GM21786 (cell line): ENCODE measurements around the gene WDR20.
"Not testable (repeated sequence)": the region's sequence is repeated elsewhere in the genome, so short reads cannot be mapped to it uniquely, and the experiment has no call there.

Source experiments
- ATAC-seq: cut with Tn5 transposase; IDR thresholded peaks from one replicate; pipeline ENCODE4 v1.9.1; 2021; ENCODE audit not compliant: unreplicated experiment

WDR20 gene, protein sequence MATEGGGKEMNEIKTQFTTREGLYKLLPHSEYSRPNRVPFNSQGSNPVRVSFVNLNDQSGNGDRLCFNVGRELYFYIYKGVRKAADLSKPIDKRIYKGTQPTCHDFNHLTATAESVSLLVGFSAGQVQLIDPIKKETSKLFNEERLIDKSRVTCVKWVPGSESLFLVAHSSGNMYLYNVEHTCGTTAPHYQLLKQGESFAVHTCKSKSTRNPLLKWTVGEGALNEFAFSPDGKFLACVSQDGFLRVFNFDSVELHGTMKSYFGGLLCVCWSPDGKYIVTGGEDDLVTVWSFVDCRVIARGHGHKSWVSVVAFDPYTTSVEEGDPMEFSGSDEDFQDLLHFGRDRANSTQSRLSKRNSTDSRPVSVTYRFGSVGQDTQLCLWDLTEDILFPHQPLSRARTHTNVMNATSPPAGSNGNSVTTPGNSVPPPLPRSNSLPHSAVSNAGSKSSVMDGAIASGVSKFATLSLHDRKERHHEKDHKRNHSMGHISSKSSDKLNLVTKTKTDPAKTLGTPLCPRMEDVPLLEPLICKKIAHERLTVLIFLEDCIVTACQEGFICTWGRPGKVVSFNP

GRCh38 chr14:102139286-102140026 lies at the start of gene WDR20:
TSS of gene WDR20 (plus strand) at chr14:102139897. CDS start at chr14:102139924, 27 bp downstream.
- peak; percentile 87 for ATAC-seq

GRCh38 chr14:102090713-102091112 lies 49.0 kb upstream of the WDR20 start:
- no peak for ATAC-seq

- no peak for ATAC-seq
Observed at GRCh38 chr14:102092806-102093205, 46.9 kb upstream of the WDR20 start.

- no peak for ATAC-seq
Observed at GRCh38 chr14:102094101-102094500, 45.6 kb upstream of the WDR20 start.

DNA sequence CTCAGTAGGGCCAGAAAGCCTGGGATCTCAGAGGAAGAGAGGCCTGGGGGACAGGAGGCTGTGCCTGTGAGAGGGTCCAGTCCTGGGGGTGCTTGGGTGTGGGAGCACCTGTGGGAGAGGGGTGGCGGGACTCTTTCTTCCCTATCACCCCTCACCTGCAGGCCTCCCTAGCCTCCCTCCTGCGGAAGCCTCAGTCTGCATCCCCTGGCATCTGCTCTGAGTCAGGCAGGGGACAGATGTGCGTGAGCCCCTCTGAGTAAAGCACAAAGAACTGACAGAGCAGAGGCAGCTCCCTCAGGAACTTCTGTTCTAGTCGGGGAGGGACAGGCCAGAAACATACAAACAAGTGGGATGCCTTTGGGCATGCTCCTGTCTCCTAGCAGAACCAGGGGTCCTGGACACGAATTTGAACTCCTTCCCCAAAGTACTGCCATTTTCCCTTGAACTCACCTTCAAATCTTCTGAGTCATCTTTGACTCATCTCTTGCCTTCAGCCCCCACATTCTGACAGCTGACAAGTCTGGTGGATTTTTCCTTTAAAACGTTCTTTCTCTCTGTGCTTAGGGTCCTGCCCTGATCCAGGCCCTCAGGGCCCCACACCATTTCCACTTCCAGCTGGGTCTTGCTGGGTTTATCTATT lies 44.3 kb upstream of the WDR20 start:
- ATAC-seq, result no peak

- no peak for ATAC-seq
Observed at GRCh38 chr14:102095871-102096568, 43.7 kb upstream of the WDR20 start.

DNA sequence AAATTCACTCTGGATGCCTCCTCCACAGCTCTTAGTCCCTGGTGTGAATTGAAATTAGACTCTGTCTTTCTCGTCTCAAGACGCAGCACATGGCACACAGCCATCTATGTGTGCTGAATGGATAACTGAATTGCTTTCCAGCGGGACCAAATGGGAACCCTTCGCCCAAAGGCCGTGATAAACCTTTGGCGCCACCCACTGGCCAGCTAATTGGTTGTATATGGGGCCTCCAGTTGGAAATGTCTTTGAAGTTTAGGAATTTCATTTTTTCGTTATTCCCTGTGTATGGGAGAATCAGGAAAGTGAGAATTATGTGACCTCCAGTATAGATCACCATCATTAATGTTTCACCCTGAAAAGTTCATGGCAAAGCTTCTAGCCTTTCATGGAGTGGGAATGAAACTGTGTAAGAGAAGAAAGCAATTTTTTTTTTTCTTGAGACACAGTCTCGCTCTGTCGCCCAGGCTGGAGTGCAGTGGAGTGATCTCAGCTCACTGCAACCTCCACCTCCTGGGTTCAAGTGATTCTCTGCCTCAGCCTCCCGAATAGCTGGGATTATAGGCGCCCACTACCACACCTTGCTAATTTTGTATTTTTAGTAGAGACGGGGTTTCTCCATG lies 43.0 kb upstream of the WDR20 start:
- ATAC-seq, result no peak

GRCh38 chr14:102097441-102098135 lies 42.1 kb upstream of the WDR20 start:
- no peak for ATAC-seq

DNA sequence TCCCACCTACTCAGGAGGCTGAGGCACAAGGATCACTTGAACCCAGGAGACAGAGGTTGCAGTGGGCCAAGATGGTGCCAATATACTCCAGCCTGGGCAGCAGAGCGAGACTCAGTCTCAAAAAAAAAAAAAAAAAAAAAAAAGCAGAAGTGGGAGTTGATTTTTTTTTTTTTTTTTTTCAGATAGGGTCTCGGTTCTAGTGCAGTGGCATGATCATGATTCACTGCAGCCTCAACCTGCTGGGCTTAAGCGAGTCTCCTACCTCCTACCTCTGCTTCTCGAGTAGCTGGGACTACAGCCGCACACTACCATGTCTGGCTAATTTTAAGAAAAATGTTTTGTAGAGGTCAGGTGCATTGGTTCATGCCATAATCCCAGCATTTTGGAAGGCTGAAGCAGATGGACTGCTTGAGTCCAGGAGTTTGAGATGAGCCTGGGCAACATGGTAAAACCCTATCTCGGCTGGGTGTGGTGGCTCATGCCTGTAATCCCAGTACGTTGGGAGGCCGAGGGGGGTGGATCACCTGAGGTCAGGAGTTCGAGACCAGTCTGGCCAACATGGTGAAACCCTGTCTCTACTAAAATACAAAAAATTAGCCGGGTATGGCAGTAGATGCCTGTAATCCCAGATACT lies 36.5 kb upstream of the WDR20 start:
- ATAC-seq, result peak; percentile 56

GRCh38 chr14:102105369-102105768 lies 34.3 kb upstream of the WDR20 start:
- no peak for ATAC-seq

DNA sequence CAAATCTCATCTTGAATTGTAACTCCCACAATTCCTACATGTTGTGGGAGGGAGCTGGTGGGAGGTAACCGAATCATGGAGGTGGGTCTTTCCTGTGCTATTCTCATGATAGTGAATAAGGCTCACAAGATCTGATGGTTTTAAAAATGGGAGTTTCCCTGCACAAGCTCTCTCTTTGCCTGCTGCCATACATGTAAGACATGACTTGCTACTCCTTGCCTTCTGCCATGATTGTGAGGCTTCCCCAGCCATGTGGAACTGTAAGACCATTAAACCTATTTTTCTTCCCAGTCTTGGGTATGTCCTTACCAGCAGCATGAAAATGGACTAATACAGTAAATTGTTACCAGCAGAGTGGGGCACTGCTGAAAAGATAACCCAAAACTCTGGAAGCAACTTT lies 30.4 kb upstream of the WDR20 start:
- not testable (repeated sequence) for ATAC-seq

DNA sequence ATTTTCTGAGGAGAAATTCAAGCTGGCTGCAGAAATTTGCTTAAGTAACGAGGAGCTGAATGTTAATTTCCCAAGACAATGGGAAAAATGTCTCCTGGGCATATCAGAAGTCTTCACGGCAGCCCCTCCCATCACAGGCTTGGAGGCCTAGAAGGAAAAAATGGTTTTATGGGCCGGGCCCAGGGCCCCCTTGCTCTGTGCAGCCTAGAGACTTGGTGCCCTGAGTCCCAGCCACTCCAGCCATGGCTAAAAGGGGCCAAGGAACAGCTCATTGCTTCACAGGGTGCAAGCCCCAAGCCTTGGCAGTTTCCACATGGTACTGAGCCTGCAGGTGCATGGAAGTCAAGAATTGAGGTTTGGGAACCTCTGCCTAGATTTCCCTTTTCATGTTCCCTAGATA lies 28.6 kb upstream of the WDR20 start:
- ATAC-seq, result no peak

DNA sequence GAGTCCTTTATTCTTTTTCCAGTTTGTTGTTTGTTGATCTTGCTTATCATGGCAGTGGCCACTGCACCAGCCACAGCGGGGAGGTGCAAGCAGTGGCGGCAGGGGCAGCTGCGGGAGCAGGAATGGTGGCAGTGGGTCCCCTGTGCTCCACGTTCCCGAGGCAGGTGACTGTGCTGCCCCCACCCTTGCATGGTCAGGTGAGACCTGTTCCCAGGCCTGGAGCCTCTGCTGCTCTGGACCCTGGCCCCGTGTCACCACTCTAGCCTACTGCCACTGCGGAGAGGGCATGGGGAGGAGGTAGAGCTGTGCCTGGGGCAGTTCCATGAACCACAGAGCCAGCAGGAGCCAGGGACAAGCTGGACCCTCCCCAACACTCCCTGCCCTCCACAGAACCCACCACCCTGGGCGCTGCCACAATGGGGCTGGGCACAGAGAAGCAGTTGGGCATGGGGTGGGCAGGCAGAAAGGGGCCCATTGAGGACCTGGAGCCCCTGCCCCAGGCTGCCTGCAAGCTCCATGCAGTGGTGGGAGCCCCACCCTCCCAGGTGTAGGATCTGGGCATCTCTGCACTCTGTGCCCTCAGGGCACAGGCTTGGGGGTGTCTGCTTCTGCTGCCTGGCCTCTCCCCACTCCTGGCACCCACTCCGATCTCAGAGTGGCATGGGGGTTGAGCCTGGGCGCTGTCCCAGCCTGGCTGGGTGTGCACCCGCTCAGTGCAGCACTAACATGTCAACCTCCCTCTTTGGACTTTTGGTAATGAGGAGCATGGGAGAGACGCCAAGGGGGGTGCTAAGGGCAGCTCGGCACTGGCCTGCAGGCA lies 23.1 kb upstream of the WDR20 start:
- ATAC-seq, result no peak

DNA sequence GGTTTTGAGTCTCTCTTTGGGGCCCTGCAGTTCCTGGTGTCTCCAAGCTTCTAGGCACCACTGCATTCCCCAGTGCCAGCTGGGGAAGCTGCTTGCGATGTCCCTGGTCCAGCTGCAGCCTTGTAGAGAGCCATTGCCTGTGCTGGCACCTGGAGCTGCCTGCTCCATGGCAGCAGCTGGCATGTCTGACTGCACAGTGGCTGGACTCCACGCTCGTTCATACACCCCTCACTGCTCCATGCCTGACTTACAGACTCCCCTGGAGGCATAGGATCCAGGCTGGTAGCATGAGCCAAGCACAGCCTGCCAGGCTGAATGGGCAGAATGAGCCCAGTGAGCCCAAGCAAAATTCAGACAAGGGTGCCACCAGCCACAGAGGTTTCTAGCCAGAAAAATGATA lies 21.8 kb upstream of the WDR20 start:
- no peak for ATAC-seq

- no peak for ATAC-seq
Observed at GRCh38 chr14:102120888-102121287, 18.8 kb upstream of the WDR20 start.

- no peak for ATAC-seq
Observed at GRCh38 chr14:102121567-102121966, 18.1 kb upstream of the WDR20 start.

DNA sequence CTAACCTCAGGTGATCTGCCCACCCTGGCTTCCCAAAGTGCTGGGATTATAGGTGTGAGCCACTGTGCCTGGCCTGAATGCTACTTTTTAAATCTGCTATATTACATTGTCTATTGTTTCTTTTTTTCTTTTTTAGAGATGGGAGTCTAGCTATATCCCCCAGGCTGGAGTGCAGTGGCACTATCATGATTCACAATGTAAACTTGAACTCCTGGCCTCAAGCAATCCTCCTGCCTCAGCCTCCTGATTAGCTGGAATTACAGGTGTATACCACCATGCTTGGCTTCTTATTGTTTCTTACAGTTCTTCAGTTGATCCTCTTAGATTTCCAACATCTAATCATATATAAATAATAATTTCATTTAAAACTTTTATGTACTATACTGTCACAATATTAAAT lies 15.3 kb upstream of the WDR20 start:
- no peak for ATAC-seq

DNA sequence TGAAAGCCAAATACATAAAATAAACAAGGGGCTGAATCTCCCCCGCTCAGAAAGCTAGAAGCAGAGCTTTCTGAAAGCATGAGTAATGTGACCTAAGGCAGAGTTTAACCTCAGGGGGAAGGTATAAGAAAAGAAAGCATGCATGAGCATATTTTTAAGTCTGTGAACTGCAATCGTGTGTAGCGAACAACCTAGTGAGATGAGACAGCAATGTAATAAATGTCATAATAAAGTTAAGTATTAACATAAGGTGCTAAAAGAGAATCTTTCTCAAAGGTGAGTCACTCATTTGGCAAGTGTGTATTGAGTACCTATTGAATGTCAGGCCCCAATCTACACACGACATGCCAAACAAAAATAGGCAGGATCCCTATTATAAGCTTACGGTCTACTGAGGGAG lies 14.2 kb upstream of the WDR20 start:
- ATAC-seq, result no peak
